ENCODE data around the gene CRIP3. TPM values are rescaled to one million over a fixed set of nuclear protein-coding genes. Genes with fewer than 3 reads are reported as not detected.
A peak's percentile ranks its signal among the peaks of the same experiment; 100 is the strongest.
"Not testable (repeated sequence)": the region's sequence is repeated elsewhere in the genome, so short reads cannot be mapped to it uniquely, and the experiment has no call there.

Gene CRIP3
- total RNA-seq, 8 experiments from 2014 or later, result 0.81 to 4.1 (median 2.0) TPM

DNA sequence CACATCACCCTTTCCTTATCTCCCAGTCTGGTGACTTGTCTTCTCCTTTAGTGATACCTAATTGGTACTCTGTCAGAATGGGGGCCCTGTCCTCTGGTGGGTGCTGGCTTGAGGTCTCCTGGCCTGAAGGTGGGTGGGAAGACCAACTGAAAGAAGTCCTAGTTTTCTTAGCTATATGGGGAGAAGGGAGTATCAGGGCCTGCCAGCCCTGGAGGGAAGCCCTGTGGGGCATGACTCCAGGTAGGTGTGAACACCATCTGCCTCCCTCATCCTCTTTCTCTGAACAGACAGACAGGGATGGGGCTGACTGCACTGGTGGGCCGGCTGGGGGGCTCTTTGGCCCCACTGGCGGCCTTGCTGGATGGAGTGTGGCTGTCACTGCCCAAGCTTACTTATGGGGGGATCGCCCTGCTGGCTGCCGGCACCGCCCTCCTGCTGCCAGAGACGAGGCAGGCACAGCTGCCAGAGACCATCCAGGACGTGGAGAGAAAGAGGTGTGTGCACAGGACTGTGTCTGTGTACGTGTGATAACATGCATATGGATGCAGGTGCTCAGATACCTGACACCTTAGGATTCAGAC, 4.8 kb downstream of the CRIP3 start:
- H3K27ac ChIP-seq, result no peak overlapping the region
- in situ Hi-C loops (cut with MboI; ENCODE audit: low pct_unique_long_range_greater_than_20kb in 2 of 9, low sequenced_read_pairs in 9 of 9, unreplicated experiment in 9 of 9), result no loop called here
- 40 to 48% (median 40%) methylated on average over 1 to 4 of the region's 8 CpGs; no CpG with 5 or more reads in 7 of the 10 experiments for WGBS, 10 experiments
- H3K4me1 ChIP-seq (replicated peaks in 1 of 2), result peaks cover 0 to 7% of the 10 kb centered on the region in 2 donors
- no peak overlapping the region for H3K4me3 ChIP-seq
- no peak for ATAC-seq (replicated peaks in 6 of 8)

DNA sequence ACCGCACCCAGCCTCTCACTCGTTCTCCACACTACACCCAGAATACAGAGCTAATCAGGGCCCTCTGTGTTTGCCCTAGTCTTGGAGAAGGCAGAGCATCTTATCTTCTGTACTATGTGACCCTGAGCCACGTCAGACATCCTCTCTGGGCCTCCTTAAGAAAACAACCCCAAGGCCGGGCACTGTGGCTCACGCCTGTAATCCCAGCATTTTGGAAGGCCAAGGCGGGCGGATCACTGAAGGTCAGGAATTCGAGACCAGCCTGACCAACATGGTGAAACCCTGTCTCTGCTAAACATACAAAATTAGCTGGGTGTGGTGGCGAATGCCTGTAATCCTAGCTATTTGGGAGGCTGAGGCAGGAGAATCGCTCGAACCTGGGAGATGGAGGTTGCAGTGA, 5.6 kb downstream of the CRIP3 start:
- 40 to 90% (median 72%) methylated on average over 2 to 8 of the region's 11 CpGs; no CpG with 5 or more reads in 3 of the 10 experiments for WGBS, 10 experiments
- H3K27ac ChIP-seq; H3K4me3 ChIP-seq; H3K4me1 ChIP-seq (replicated peaks in 1 of 2); ATAC-seq (replicated peaks in 6 of 8); in situ Hi-C loops (cut with MboI; ENCODE audit: low pct_unique_long_range_greater_than_20kb in 2 of 9, low sequenced_read_pairs in 9 of 9, unreplicated experiment in 9 of 9): not testable (repeated sequence)

DNA sequence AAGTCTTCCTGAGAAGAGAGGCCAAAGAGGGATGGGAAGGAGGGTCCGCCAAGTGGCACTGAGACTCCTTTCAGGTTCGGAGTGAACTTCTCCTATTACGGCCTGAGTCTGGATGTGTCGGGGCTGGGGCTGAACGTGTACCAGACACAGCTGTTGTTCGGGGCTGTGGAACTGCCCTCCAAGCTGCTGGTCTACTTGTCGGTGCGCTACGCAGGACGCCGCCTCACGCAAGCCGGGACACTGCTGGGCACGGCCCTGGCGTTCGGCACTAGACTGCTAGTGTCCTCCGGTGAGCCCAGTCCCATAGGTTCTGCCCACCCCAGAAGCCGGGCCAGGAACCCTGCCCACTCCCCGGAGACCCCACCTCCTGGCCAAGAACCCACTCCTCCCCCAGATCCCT, 6.5 kb downstream of the CRIP3 start:
- ATAC-seq (replicated peaks in 6 of 8), result no peak
- in situ Hi-C loops (cut with MboI; ENCODE audit: low pct_unique_long_range_greater_than_20kb in 2 of 9, low sequenced_read_pairs in 9 of 9, unreplicated experiment in 9 of 9), result no loop called here
- WGBS, 10 experiments, result 20 to 88% (median 53%) methylated on average over 1 to 6 of the region's 19 CpGs; no CpG with 5 or more reads in 7 of the 10 experiments

DNA sequence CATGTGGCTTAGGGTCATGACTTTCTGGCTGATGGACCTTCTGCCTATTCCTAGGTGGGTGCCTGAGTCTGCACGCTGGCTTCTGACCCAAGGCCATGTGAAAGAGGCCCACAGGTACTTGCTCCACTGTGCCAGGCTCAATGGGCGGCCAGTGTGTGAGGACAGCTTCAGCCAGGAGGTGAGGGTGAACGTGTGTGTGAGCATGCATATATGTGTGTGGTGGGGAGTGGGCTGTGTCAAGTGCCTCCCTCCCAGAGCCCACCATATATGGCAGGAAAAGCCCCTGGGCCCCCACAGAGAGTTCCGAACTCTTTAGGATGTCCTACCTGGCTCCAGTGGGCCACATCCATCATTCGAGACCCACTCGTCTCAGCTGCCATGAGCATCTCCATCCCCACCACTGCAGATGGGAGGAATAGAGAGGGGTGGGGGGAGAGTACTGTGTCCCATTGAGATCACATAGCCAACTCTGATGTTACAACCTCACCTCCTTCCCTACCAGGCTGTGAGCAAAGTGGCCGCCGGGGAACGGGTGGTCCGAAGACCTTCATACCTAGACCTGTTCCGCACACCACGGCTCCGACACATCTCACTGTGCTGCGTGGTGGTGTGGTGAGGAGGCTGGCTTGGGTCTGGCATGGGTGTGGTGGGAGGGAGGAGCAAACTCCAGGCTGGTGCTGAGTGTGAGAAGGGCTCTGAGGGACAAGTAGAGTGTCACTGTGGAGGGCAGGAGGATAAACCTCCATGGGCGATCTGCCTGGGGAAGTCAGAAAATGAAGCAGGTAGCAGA, 7.3 kb downstream of the CRIP3 start:
- 0 to 100% (median 50%) methylated on average over 1 to 6 of the region's 15 CpGs; no CpG with 5 or more reads in 5 of the 10 experiments for WGBS, 10 experiments
- H3K4me3 ChIP-seq, result no peak overlapping the region
- in situ Hi-C loops (cut with MboI; ENCODE audit: low pct_unique_long_range_greater_than_20kb in 2 of 9, low sequenced_read_pairs in 9 of 9, unreplicated experiment in 9 of 9), result no loop called here
- peaks cover 3 to 15% of the 10 kb centered on the region in 2 donors for H3K4me1 ChIP-seq (replicated peaks in 1 of 2)
- no peak overlapping the region for H3K27ac ChIP-seq
- no peak for ATAC-seq (replicated peaks in 6 of 8)

More for the DNA sequence above, 6.5 kb downstream of the CRIP3 start:
- Histone ChIP-seq H3K4me1 (replicated peaks in 1 of 2) (peaks cover 3 to 10% of the 10 kb centered on the region in 2 donors), H3K27ac (no peak overlapping the region), H3K4me3 (no peak overlapping the region)

DNA sequence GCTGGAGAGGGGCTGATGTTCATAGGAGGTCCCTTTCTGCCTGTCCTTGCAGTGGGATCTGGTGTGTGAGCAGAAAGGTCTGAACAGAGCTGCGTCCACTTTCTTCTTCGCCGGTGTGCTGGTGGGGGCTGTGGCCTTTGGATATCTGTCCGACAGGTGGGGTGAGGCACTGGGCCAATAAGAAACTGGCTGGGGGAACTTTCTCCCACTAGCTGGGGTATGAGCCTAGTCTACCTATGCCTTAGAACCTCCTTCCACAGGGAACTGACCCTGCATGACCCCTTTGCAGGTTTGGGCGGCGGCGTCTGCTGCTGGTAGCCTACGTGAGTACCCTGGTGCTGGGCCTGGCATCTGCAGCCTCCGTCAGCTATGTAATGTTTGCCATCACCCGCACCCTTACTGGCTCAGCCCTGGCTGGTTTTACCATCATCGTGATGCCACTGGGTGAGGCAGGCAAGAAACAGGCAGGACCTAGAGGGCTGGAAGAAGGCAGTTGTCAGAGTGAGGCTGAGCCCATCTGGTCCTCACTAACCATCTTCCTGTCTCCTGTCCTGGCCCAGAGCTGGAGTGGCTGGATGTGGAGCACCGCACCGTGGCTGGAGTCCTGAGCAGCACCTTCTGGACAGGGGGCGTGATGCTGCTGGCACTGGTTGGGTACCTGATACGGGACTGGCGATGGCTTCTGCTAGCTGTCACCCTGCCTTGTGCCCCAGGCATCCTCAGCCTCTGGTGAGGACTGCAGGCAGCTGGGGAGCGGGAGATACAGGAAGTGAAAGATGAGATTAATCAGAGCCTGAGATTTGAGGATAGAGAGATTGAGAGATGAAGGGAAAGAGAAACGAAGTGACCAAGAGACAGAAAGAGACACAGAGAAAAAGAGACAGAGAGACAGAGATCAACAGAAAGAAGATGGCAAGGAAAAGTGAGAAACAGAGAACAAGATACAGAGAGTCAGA, 9.0 kb downstream of the CRIP3 start:
- in situ Hi-C loops (cut with MboI; ENCODE audit: low pct_unique_long_range_greater_than_20kb in 2 of 9, low sequenced_read_pairs in 9 of 9, unreplicated experiment in 9 of 9), result no loop called here
- WGBS, 10 experiments, result 13 to 89% (median 68%) methylated on average over 1 to 10 of the region's 18 CpGs; no CpG with 5 or more reads in 1 of the 10 experiments

DNA sequence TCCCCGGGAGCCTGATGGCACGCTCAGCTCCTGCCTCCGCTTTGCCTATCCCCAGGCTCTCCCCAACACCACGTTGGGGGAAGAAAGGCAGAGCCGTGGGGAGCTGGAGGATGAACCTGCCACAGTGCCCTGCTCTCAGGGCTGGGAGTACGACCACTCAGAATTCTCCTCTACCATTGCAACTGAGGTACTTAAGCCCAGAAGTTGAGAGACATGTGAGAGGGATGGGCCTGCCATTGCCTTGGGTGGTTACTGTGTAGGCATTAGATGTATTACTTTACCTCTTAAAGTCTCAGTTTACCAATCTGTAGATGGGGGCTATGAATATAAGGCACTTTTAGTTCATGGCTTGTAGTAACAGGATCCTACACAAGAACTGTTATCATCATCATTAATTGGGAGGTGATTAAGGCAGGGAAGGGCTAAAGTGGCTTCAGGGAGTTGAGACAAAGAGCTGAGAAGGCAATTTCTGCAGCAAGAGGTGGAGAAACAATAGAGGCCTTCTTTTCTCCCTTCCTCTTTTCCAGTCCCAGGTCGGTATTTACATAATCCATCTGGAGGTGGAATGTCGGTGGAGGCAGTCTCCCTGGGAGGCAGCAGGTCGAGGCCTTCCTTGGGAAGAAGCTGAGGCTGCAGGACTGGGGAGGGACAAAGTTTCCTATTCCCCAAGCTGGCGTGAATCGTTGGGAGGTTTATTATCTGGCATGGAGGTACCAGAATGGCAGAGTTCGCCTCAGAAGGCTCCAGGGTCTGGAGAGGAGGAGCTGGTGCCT, 9.9 kb downstream of the CRIP3 start:
- H3K4me3 ChIP-seq, result no peak overlapping the region
- in situ Hi-C loops (cut with MboI; ENCODE audit: low pct_unique_long_range_greater_than_20kb in 2 of 9, low sequenced_read_pairs in 9 of 9, unreplicated experiment in 9 of 9), result no loop called here
- WGBS, 10 experiments, result 0 to 88% (median 41%) methylated on average over 1 to 7 of the region's 12 CpGs; no CpG with 5 or more reads in 1 of the 10 experiments
- H3K4me1 ChIP-seq (replicated peaks in 1 of 2), result peaks cover 3 to 15% of the 10 kb centered on the region in 2 donors
- H3K27ac ChIP-seq, result no peak overlapping the region
- ATAC-seq (replicated peaks in 6 of 8), result no peak

More for the DNA sequence above, 9.0 kb downstream of the CRIP3 start:
- Histone ChIP-seq H3K4me3 (no peak overlapping the region), H3K4me1 (replicated peaks in 1 of 2) (peaks cover 3 to 15% of the 10 kb centered on the region in 2 donors), H3K27ac (no peak overlapping the region)
- no peak for ATAC-seq (replicated peaks in 6 of 8)

DNA sequence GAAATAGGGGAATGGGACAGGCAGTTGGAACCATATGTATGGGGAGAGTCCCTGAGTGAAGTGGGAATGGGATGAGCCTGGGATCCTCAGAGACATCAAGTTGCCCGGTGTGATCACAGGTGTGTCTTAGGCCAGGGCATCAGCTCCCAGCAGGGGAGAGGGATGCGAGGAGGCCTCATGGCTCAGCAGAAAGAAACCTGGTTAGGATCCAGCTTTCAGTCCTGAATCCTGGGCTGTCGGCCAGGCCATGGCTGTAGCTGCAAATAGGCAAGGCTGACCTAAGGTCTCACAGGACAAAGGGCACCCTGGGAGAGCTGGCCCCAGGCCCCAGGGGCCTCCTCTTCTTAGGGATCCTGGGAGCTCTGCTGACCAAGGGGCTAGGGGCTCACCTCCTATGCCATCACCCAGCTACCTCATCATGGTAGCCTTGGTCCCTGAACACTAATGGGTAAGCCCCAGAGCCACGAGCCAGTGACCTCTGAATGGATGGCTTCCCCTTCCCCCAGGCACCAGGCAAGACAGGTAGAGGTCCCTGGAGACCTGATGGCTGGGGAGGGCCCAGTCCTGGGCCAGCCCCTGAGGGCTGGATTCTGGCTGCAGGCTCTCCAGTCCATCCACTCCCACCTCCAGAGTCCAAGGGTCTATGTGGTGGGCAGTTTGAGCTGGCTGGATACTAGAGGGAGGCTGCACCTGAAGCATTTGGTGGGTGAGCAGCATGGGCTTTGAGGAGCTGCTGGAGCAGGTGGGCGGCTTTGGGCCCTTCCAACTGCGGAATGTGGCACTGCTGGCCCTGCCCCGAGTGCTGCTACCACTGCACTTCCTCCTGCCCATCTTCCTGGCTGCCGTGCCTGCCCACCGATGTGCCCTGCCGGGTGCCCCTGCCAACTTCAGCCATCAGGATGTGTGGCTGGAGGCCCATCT, 10.7 kb downstream of the CRIP3 start, which contains the start of gene SLC22A7:
Gene SLC22A7, plus strand, starts transcription at position 617 of the 921 bp plus-strand sequence. Its CDS starts 99 bp downstream, at position 716.
- Histone ChIP-seq H3K4me3 (no peak within 1 kb of the TSS), H3K27ac (peak within 1 kb of the TSS in 1 of 2 donors; percentile 67), H3K4me1 (replicated peaks in 1 of 2) (peaks cover 3 to 15% of the 10 kb centered on the region in 2 donors)
- ATAC-seq (replicated peaks in 6 of 8), result peak in 5 of 8 experiments; percentile 13 to 36 (median 29)
- in situ Hi-C loops (cut with MboI; ENCODE audit: low pct_unique_long_range_greater_than_20kb in 2 of 9, low sequenced_read_pairs in 9 of 9, unreplicated experiment in 9 of 9), result no loop called here
- 10 to 79% (median 60%) methylated on average over 2 to 4 of the region's 10 CpGs; no CpG with 5 or more reads in 5 of the 10 experiments for WGBS, 10 experiments

DNA sequence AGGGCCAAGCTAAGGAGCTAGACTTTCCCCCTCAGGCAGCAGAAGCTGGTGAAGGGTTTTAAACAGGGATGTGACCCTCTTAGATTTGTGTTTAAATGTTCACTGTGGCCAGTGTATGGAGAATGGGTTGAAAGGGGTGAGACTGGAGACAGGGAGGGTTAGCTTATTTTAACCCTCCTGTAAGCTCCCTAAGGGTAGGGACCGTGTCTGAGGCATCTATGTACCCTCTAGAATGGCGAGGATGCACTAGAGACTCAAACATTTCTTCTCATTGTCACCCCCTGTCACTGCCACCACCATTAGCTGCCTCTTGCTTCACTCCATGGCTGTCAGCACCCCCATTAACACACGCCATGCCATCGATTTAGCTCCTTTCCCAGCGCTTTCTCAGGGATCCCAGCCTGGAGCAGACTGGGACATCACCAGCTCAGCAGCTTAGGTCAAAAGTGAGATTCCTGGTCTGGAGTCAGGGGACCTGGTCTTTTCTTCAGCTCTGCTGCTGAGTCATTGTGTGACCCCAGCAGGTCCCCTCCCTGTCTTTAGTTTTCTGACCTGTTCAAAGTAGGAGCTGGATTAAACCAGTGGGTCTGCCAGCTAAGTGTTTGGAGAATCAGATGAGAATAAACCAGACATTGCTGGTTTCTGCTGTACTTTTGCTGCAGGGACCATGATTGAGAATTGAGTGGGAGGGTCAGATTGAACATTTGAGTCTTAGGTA, 11.7 kb downstream of the CRIP3 start:
- WGBS, 10 experiments, result 60 to 94% (median 66%) methylated on average over 1 to 4 of the region's 5 CpGs; no CpG with 5 or more reads in 7 of the 10 experiments
- in situ Hi-C loops (cut with MboI; ENCODE audit: low pct_unique_long_range_greater_than_20kb in 2 of 9, low sequenced_read_pairs in 9 of 9, unreplicated experiment in 9 of 9), result no loop called here
- ATAC-seq (replicated peaks in 6 of 8), result peak in 5 of 8 experiments; percentile 88 to 94 (median 92)

DNA sequence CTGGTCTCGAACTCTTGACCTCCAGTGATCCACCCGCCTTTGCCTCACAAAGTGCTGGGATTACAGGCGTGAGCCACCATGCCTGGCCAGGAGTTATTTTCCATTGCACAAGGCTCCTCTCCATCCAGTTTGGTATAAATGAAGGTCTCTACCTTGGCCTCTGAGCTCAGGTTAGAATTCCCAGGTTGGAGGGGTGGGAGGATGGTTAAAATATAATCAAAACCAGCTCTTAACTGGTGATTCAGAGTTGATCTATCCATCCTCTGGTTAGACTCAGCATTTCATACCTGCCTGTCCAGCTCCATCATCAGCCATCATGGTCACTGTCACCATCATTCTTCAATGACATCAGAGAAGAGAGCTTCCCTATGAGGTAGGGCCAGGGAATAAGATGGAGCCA, 13.2 kb downstream of the CRIP3 start:
- Histone ChIP-seq H3K4me3 (no peak overlapping the region), H3K4me1 (replicated peaks in 1 of 2) (peaks cover 3 to 15% of the 10 kb centered on the region in 2 donors), H3K27ac (no peak overlapping the region)
- no peak for ATAC-seq (replicated peaks in 6 of 8)
- in situ Hi-C loops (cut with MboI; ENCODE audit: low pct_unique_long_range_greater_than_20kb in 2 of 9, low sequenced_read_pairs in 9 of 9, unreplicated experiment in 9 of 9), result no loop called here
- WGBS, 10 experiments, result 0 to 40% (median 27%) methylated on average over 1 to 3 of the region's 3 CpGs; no CpG with 5 or more reads in 7 of the 10 experiments

More for the DNA sequence above, 11.7 kb downstream of the CRIP3 start:
- Histone ChIP-seq H3K4me3 (no peak overlapping the region), H3K27ac (peak overlapping the region in 1 of 2 donors; percentile 67), H3K4me1 (replicated peaks in 1 of 2) (peaks cover 3 to 15% of the 10 kb centered on the region in 2 donors)

DNA sequence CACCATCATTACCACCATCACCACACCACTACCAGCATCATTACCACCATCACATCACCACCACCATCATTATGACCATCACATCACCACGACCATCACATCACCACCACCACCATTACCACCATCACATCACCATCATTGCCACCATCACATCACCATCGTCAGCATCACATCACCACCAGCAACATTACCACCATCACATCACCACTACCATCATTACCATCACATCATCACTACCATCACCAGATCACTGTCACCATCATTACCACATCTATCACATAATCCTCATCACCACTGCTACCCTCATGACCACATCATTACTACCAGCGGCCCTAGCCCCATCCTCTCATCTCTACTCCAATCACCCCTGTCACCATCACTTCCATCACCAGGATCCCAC, 14.1 kb downstream of the CRIP3 start:
- in situ Hi-C loops (cut with MboI; ENCODE audit: low pct_unique_long_range_greater_than_20kb in 2 of 9, low sequenced_read_pairs in 9 of 9, unreplicated experiment in 9 of 9), result no loop called here
- H3K4me1 ChIP-seq (replicated peaks in 1 of 2), result peaks cover 3 to 15% of the 10 kb centered on the region in 2 donors
- no peak overlapping the region for H3K4me3 ChIP-seq
- WGBS, 10 experiments, result 0 to 100% (median 57%) methylated on average over 1 to 3 of the region's 3 CpGs; no CpG with 5 or more reads in 1 of the 10 experiments
- no peak for ATAC-seq (replicated peaks in 6 of 8)
- H3K27ac ChIP-seq, result no peak overlapping the region

DNA sequence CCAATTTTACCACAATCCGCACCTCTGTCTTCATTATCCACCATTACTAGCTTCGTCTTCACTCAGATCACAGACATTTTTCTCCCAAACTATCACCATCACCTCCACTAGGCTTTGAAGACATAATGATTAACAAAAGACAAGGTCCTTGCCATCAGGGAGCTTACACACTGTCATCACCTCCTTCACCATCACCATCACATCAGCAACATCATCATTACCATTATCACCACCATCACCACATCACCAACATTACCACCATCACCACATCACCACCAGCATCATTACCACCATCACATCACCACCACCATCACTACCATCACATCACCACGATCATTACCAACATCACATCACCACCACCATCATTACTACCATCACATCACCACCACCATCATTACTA, 14.9 kb downstream of the CRIP3 start:
- 80 to 100% (median 90%) methylated on average over 1 to 2 of the region's 3 CpGs; no CpG with 5 or more reads in 5 of the 10 experiments for WGBS, 10 experiments
- ATAC-seq (replicated peaks in 6 of 8), result no peak

More for the DNA sequence above, 14.9 kb downstream of the CRIP3 start:
- Histone ChIP-seq H3K27ac (no peak overlapping the region), H3K4me1 (replicated peaks in 1 of 2) (peaks cover 3 to 15% of the 10 kb centered on the region in 2 donors), H3K4me3 (no peak overlapping the region)
- in situ Hi-C loops (cut with MboI; ENCODE audit: low pct_unique_long_range_greater_than_20kb in 2 of 9, low sequenced_read_pairs in 9 of 9, unreplicated experiment in 9 of 9), result no loop called here

Measured in motor neuron (in vitro differentiated cells).